ENCODE data around the gene HLX.

- no peak for TF ChIP-seq CTCF (conservative IDR thresholded peaks at IDR 0.05; ENCODE audit: low read depth, low read length)
- no peak for TF ChIP-seq EZH2 (IDR thresholded peaks at IDR 0.05; ENCODE audit: borderline replicate concordance, low read depth, low read length, poor library complexity, severe bottlenecking)
Observed at GRCh38 chr1:220852408-220852807, 26.8 kb upstream of the HLX start.
